Kidney (tissue), 14 donors: ENCODE results near the gene FBXL20. TPM values are rescaled to one million over a fixed set of nuclear protein-coding genes. Genes with fewer than 3 reads are reported as not detected.
A peak's percentile ranks its signal among the peaks of the same experiment; 100 is the strongest.

Experiments used
- DNase-seq, 5 donors: peaks; one replicate each; pipeline ENCODE4 v3.0.0-alpha.2; 2013 to 2020
- FAIRE-seq: peaks from 2 replicates; lab custom pipeline; 2012; peaks lifted over from hg19 to GRCh38; lab: Jason Lieb, UNC
- H3K27ac ChIP-seq, 2 donors: one replicate each; pipeline ENCODE4 v1.7.0; 2013; ENCODE audit warnings: low read depth in 2 of 2, low read length in 2 of 2, inconsistent platforms in 1 of 2
- H3K27me3 ChIP-seq: one replicate; pipeline ENCODE4 v1.7.1; 2013; ENCODE audit warnings: low read length, inconsistent platforms; ENCODE audit not compliant: control insufficient read depth, insufficient read depth
- H3K36me3 ChIP-seq, 3 donors: one replicate each; pipeline versions ENCODE4 v1.7.0 to v1.7.1; 2013; ENCODE audit warnings: low read length in 3 of 3, control low read depth in 1 of 3, inconsistent platforms in 1 of 3; ENCODE audit not compliant: insufficient read depth in 3 of 3, control insufficient read depth in 2 of 3
- H3K4me1 ChIP-seq, 3 donors: one replicate each; pipeline versions ENCODE4 v1.7.0 to v1.7.1; 2013; ENCODE audit warnings: low read length in 3 of 3, inconsistent platforms in 1 of 3, low read depth in 1 of 3; ENCODE audit not compliant: control insufficient read depth in 2 of 3, insufficient read depth in 2 of 3
- H3K4me3 ChIP-seq, 3 donors: one replicate each; pipeline versions ENCODE4 v1.7.0 to v1.8.1; 2013; ENCODE audit warnings: low read length in 3 of 3, control low read depth in 1 of 3, inconsistent platforms in 1 of 3
- H3K9ac ChIP-seq, 3 donors: one replicate each; pipeline versions ENCODE4 v1.7.0 to v1.7.1; 2013; ENCODE audit warnings: low read length in 3 of 3, control low read depth in 1 of 3, inconsistent platforms in 1 of 3
- H3K9me3 ChIP-seq, 3 donors: one replicate each; pipeline versions ENCODE4 v1.7.0 to v1.7.1; 2013; ENCODE audit warnings: low read length in 3 of 3, control low read depth in 1 of 3, inconsistent platforms in 1 of 3; ENCODE audit not compliant: control insufficient read depth in 2 of 3, insufficient read depth in 1 of 3
- intact Hi-C: fragments of 100-400 bp; cut with DNase I; formaldehyde crosslinking; loops from one replicate; pipeline ENCODE4 v1.11.1; 2022
- polyA plus RNA-seq: library from polyadenylated mRNA; stranded (reverse); fragments of 350-450 nt; fragmentation: Illumina TruSeq; extraction: RNeasy Lipid Tissue Mini Kit (QIAGEN cat#74804); gene quantifications from one replicate; pipeline ENCODE4 v1.2.3, GENCODE V29; 2014; ENCODE audit warnings: low read depth, low replicate concordance; ENCODE audit not compliant: insufficient read depth
- total RNA-seq: library from RNA; stranded (reverse); fragmentation: NEBNext Ultra II Directional; extraction: Animal tissue kit (Norgen Biotek cat#: 25700); gene quantifications from one replicate; pipeline ENCODE4 v1.2.1, GENCODE V29; 2021
- TF ChIP-seq, protein P1 (sequence below): IDR thresholded peaks from 3 replicates; pipeline ENCODE4 v1.5.1; 2012; ENCODE audit warnings: mild to moderate bottlenecking, moderate library complexity, borderline replicate concordance; ENCODE audit not compliant: insufficient read depth; ENCODE audit errors: extremely low read depth
- donor health status: control.
- donor health status: control.
- donor health status: control.
- donor health status: control.
- donor health status: control.
- donor health status: DM: yes; HTN: yes; CAD: no.
- donor health status: Normal renal cell carcinoma (clear cell type).

The FBXL20 gene
- total and polyA plus RNA-seq, 2 donors from 2014 or later: 3.2 to 16.1 TPM

- no peak for DNase-seq
- TF ChIP-seq, protein P1, sequence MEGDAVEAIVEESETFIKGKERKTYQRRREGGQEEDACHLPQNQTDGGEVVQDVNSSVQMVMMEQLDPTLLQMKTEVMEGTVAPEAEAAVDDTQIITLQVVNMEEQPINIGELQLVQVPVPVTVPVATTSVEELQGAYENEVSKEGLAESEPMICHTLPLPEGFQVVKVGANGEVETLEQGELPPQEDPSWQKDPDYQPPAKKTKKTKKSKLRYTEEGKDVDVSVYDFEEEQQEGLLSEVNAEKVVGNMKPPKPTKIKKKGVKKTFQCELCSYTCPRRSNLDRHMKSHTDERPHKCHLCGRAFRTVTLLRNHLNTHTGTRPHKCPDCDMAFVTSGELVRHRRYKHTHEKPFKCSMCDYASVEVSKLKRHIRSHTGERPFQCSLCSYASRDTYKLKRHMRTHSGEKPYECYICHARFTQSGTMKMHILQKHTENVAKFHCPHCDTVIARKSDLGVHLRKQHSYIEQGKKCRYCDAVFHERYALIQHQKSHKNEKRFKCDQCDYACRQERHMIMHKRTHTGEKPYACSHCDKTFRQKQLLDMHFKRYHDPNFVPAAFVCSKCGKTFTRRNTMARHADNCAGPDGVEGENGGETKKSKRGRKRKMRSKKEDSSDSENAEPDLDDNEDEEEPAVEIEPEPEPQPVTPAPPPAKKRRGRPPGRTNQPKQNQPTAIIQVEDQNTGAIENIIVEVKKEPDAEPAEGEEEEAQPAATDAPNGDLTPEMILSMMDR: no peak
- Histone ChIP-seq H3K36me3 (no peaks in the 10 kb centered on the region), H3K27me3 (no peaks in the 10 kb centered on the region), H3K9ac (no peak overlapping the region), H3K27ac (no peak overlapping the region), H3K4me3 (no peak overlapping the region), H3K9me3 (no peaks in the 10 kb centered on the region), H3K4me1 (peaks cover 0 to 4% (median 0%) of the 10 kb centered on the region in 3 donors)
- intact Hi-C loops: no loop called here
- FAIRE-seq: peak; percentile 66
These were observed 41.4 kb downstream of the FBXL20 start for GRCh38 chr17:39359994-39360393.

DNA sequence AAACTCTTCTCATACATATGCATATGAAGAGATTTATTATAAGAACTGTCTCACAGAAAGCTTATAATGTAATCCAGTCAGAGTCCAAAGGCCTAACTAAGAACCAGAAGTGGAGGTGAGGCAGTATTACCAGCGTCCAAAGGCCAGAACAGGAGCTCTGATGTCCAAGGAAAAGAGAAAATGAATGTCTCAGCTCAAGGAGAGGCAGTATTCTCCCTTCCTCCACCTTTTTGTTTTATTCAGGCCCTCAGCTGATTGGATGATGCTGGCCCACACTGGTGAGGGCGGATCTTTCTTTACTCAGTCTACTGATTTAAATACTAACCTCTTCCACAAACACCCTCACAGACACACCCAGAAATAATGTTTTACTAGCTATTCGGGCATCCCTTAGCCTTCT lies 43.4 kb downstream of the FBXL20 start:
- Histone ChIP-seq H3K9me3 (no peaks in the 10 kb centered on the region), H3K36me3 (no peaks in the 10 kb centered on the region), H3K4me1 (peaks cover 0 to 4% (median 0%) of the 10 kb centered on the region in 3 donors), H3K27me3 (no peaks in the 10 kb centered on the region), H3K4me3 (no peak overlapping the region), H3K27ac (peak overlapping the region in 1 of 2 donors; percentile 20), H3K9ac (peak overlapping the region in 1 of 3 donors; percentile 3)
- FAIRE-seq: no peak
- no peak for DNase-seq
- TF ChIP-seq, protein P1: no peak
- intact Hi-C loops: no loop called here

DNA sequence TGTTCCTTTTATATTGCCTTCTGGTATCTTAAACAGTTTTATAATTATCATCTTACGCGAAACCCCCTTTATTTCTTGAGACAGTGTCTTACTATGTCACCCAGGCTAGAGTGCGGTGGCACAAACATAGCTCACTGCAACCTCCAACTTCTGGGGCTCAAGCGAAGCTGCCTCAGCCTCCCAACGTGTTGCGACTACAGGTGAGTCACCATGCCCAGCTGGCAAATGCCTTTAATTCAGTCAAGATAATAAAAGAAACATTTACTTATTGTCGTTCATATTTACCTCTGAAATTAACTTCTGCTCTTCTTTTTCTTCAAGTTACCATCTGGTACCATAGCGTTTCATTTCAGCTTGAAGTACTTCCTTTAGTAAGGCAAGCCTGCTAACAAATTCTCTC lies 43.9 kb downstream of the FBXL20 start:
- Histone ChIP-seq H3K9ac (no peak overlapping the region), H3K4me3 (peak overlapping the region in 1 of 3 donors; percentile 2), H3K9me3 (no peaks in the 10 kb centered on the region), H3K4me1 (peaks cover 0 to 4% (median 0%) of the 10 kb centered on the region in 3 donors), H3K27ac (peak overlapping the region; percentile 20 to 41), H3K36me3 (no peaks in the 10 kb centered on the region), H3K27me3 (no peaks in the 10 kb centered on the region)
- DNase-seq (no peak), FAIRE-seq (no peak)
- TF ChIP-seq, protein P1: no peak
- intact Hi-C loops: no loop called here

DNA sequence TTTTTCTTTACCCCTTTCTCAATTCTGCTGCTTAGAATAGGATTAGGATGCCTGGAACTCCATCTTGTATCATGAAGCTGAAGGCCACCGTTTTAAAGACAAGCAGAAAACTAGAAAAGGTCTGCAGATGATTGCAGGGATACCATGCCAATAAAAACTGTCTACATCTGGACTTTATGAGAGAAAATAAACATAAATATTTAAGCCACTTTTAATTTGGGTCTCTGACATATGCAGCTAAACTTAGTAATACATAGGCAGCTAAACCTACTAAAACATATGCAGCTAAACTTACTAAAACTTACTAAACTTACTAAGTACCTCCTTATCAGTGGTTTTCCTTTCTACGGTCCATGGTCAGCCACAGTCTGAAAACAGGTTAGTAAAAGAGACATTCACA lies 48.4 kb downstream of the FBXL20 start:
- H3K9ac ChIP-seq: no peak overlapping the region
- TF ChIP-seq, protein P1: no peak
- H3K4me1 ChIP-seq: no peaks in the 10 kb centered on the region
- intact Hi-C loops: no loop called here
- no peak for DNase-seq
- no peak for FAIRE-seq
- no peak overlapping the region for H3K4me3 ChIP-seq
- H3K36me3 ChIP-seq: no peaks in the 10 kb centered on the region
- no peaks in the 10 kb centered on the region for H3K9me3 ChIP-seq
- no peak overlapping the region for H3K27ac ChIP-seq
- H3K27me3 ChIP-seq: no peaks in the 10 kb centered on the region
